Measurements from ENCODE around the gene CNIH2.

CNIH2 gene

DNA sequence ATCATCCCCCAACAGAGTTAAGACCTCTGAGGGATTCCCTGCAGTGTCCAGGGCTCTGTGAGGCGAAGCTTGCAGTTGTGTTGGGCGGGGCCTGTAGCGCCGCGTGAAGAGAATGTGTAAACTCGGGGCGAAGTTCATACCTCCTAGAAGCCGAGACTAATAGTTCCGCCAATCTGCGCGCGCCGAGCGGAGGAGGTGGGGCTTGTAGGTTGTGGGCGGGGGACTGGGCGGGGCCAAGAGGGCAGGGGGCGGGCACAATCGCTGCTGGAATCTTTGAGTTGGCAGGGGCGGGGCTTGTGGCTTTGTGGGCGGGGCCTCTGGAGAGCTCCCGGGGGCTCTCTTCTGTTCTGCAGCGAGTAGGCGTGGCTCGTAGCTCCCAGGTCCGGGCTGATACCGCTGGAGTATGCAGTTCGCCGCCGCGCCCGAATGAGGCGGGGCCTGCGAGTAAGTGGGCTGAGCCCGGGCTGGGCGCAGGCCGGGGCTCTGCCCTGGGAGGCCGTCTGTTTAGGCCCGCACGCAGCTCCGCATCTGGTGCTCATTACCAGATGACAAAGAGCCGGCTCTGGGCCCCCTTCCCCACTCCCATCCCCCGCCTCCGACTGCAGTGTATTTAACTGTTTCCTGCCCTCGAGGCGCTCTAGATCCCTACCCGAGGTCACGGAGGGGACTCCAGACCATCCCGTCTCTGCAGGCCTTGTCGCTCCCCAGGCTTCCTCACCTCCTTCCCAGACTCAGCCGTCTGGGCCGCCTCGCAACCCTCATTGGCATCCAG is 34.8 kb downstream of the CNIH2 start:
- Histone ChIP-seq H3K27ac (ENCODE audit: insufficient read depth in 1 of 2, low read depth in 1 of 2, low read length in 2 of 2, poor library complexity in 1 of 2, severe bottlenecking in 2 of 2) (peak overlapping the region in 1 of 2 experiments; percentile 73), H3K4me1 (ENCODE audit: control extremely low read depth in 1 of 4, control insufficient read depth in 4 of 4, insufficient read depth in 4 of 4, low read length in 3 of 4) (peaks cover 0 to 39% (median 36%) of the 10 kb centered on the region in 4 experiments), H3K27me3 (replicated peaks in 2 of 5; ENCODE audit: control insufficient read depth in 4 of 5, insufficient read depth in 5 of 5, low read length in 4 of 5) (peaks cover 0 to 2% (median 0%) of the 10 kb centered on the region in 5 experiments), H3K36me3 (ENCODE audit: control insufficient read depth in 4 of 4, insufficient read depth in 4 of 4, low read length in 3 of 4) (no peaks in the 10 kb centered on the region), H3K9me3 (ENCODE audit: control extremely low read depth in 1 of 5, control insufficient read depth in 4 of 5, insufficient read depth in 2 of 5, low read depth in 1 of 5, low read length in 4 of 5) (no peaks in the 10 kb centered on the region), H3K4me3 (ENCODE audit: control insufficient read depth in 1 of 7, extremely low read depth in 1 of 7, insufficient read depth in 4 of 7, low read depth in 2 of 7, low read length in 6 of 7) (peak overlapping the region; percentile 45 to 77 (median 70))
- 3% methylated on average over 40 of the region's 52 CpGs for WGBS (ENCODE audit: insufficient coverage)
- ChIA-PET CTCF (interaction anchor here (0.7 to 6.6 kb wide), 14 partner anchors 9 to 77 kb away, joined by 3 to 86 read pairs (median 8); partner anchors contain the start of genes BRMS1, RIN1 and YIF1A), POLR2A (interaction anchor here (0.8 to 1.3 kb wide), 3 partner anchors 9 to 32 kb away, joined by 3 to 4 read pairs (median 3); partner anchors contain the start of gene BRMS1)
- DNase-seq: peak; percentile 97 to 99 (median 99)

DNA sequence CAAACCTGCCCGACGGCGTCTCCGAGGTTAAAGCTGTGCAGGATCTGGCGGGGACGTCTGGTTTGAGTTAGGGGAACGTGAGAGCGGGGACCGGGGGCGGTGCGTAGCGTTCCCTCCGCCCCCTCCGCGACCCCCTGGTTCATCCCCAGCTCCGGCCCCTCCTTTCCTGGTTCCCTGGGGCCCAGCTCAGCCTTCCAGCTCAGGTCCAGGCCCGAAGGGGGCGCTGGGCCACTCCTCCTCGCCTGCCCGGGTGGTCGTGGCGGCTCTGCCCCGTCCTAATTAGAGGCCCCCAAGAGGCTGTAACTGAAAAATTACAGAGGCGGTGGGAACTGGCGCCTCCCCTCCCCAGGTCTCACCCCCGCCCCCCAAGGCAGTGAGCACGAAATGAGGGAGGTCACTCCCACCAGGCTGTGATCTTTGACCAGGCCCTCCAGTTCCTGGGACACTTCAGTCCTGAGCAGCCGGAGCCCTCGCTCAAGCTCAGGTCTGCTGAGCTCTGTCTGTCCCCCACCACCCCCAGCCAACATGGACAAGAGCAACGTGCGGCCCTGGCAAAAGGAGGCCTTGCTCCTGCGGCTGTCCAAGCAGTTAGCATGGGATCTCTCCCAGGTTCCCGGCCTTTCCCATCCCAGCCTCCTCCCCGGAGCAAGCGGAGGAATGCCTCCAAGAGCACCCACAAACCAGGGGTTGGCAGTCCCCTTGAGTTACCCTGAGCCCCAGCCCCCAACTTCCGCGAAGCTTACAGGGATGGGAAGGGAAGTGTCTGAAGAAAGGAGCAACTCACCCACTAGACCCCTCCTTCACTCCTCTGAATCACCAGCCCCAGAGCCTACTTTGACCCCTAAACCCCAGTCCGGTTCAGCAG is 35.6 kb downstream of the CNIH2 start:
- Histone ChIP-seq H3K27ac (ENCODE audit: insufficient read depth in 1 of 2, low read depth in 1 of 2, low read length in 2 of 2, poor library complexity in 1 of 2, severe bottlenecking in 2 of 2) (peak overlapping the region in 1 of 2 experiments; percentile 58), H3K27me3 (replicated peaks in 2 of 5; ENCODE audit: control insufficient read depth in 4 of 5, insufficient read depth in 5 of 5, low read length in 4 of 5) (peaks cover 0 to 2% (median 0%) of the 10 kb centered on the region in 5 experiments), H3K36me3 (ENCODE audit: control insufficient read depth in 4 of 4, insufficient read depth in 4 of 4, low read length in 3 of 4) (no peaks in the 10 kb centered on the region), H3K9me3 (ENCODE audit: control extremely low read depth in 1 of 5, control insufficient read depth in 4 of 5, insufficient read depth in 2 of 5, low read depth in 1 of 5, low read length in 4 of 5) (no peaks in the 10 kb centered on the region), H3K4me1 (ENCODE audit: control extremely low read depth in 1 of 4, control insufficient read depth in 4 of 4, insufficient read depth in 4 of 4, low read length in 3 of 4) (peaks cover 4 to 47% (median 45%) of the 10 kb centered on the region in 4 experiments), H3K4me3 (ENCODE audit: control insufficient read depth in 1 of 7, extremely low read depth in 1 of 7, insufficient read depth in 4 of 7, low read depth in 2 of 7, low read length in 6 of 7) (peak overlapping the region in 5 of 7 experiments; percentile 40 to 61 (median 48))
- ChIA-PET POLR2A (interaction anchor here (1.3 kb wide), 1 partner anchor 8 kb away, joined by 4 read pairs; no protein-coding TSS in a partner anchor), CTCF (interaction anchor here (1.0 to 6.6 kb wide), 11 partner anchors 8 to 73 kb away, joined by 3 to 86 read pairs (median 7); partner anchors contain the start of genes BRMS1, RIN1 and YIF1A)
- DNase-seq: no peak
- WGBS (ENCODE audit: insufficient coverage): 60% methylated on average over 24 of the region's 38 CpGs

DNA sequence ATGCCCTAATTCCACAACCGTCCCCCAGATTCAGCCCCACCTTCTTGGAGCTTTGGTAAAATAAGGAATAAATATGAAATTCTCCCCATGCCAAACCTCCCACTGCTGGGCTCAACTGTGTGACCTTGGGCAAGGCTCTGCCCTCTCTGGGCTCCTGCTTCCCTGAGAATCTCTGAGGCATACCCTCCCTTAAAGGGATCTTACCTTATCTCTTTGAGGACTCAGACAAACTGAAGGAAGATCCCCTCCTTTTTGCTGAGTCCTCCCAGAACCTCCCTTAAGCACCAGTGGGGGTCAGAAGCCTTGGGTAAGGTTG is 36.2 kb downstream of the CNIH2 start:
- no peak overlapping the region for H3K4me3 ChIP-seq (ENCODE audit: control insufficient read depth in 1 of 7, extremely low read depth in 1 of 7, insufficient read depth in 4 of 7, low read depth in 2 of 7, low read length in 6 of 7)

DNA sequence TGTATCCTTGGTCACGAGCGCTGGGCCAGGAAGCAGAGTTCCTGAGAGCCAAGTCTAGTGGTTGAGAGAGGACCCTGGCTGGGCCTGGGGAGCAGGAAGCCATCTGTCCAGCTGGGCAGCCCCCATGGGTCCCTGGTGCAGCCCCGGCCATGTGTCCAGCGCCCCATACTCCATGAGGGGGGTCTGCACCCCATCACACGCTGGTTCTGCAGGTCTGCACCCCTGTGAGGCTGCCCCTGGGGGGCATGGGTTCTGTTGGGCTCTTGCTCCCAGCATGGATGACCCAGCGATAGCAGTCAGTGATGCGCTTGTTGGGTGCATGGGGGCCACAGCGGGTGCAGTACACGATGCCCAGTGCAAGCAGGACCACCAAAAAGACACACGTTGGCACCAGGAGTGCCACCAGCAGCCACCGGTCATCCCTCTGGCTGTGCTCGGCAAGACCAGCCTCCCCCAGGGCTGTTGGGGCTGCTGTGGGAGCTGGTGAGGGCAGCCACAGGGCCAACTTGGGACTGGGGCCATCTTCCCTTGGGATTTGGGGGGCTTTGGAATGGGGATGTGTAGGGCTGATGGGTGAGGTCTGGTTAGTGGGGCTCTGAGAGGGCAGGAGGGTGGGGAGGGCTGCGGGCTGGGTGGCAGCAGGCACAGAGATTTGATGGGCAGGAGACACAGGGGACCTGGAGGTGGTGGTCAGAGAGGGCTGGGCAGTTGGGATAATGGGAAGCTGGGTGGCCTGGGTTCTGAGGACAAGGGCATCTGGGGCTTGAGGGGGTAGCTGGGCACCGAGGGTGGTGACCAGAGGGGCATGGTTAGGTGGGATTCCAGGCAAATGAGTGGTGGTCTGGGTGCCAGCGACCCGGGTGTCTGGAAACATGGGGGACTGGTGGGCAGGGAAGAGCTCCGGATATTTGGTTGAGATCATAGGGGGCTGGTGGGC is 36.9 kb downstream of the CNIH2 start:
- whole genome bisulfite sequencing (ENCODE audit: insufficient coverage): over 99% methylated on average over 17 of the region's 17 CpGs
- Histone ChIP-seq H3K4me1 (ENCODE audit: control extremely low read depth in 1 of 4, control insufficient read depth in 4 of 4, insufficient read depth in 4 of 4, low read length in 3 of 4) (peaks cover 11 to 58% (median 50%) of the 10 kb centered on the region in 4 experiments), H3K4me3 (ENCODE audit: control insufficient read depth in 1 of 7, extremely low read depth in 1 of 7, insufficient read depth in 4 of 7, low read depth in 2 of 7, low read length in 6 of 7) (no peak overlapping the region), H3K36me3 (ENCODE audit: control insufficient read depth in 4 of 4, insufficient read depth in 4 of 4, low read length in 3 of 4) (no peaks in the 10 kb centered on the region), H3K9me3 (ENCODE audit: control extremely low read depth in 1 of 5, control insufficient read depth in 4 of 5, insufficient read depth in 2 of 5, low read depth in 1 of 5, low read length in 4 of 5) (no peaks in the 10 kb centered on the region), H3K27me3 (replicated peaks in 2 of 5; ENCODE audit: control insufficient read depth in 4 of 5, insufficient read depth in 5 of 5, low read length in 4 of 5) (no peaks in the 10 kb centered on the region), H3K27ac (ENCODE audit: insufficient read depth in 1 of 2, low read depth in 1 of 2, low read length in 2 of 2, poor library complexity in 1 of 2, severe bottlenecking in 2 of 2) (no peak overlapping the region)
- ChIA-PET CTCF (interaction anchor here (3.4 to 6.2 kb wide), 3 partner anchors 11 to 27 kb away, joined by 14 to 52 read pairs (median 44); partner anchors contain the start of gene BRMS1), POLR2A (no interaction called here)
- no peak for DNase-seq

More for the DNA sequence above, 36.2 kb downstream of the CNIH2 start:
- WGBS (ENCODE audit: insufficient coverage): no CpG with 5 or more reads among the region's 1 CpG
- H3K27me3 ChIP-seq (replicated peaks in 2 of 5; ENCODE audit: control insufficient read depth in 4 of 5, insufficient read depth in 5 of 5, low read length in 4 of 5): peaks cover 0 to 2% (median 0%) of the 10 kb centered on the region in 5 experiments
- no peak overlapping the region for H3K27ac ChIP-seq (ENCODE audit: insufficient read depth in 1 of 2, low read depth in 1 of 2, low read length in 2 of 2, poor library complexity in 1 of 2, severe bottlenecking in 2 of 2)
- DNase-seq: no peak
- peaks cover 10 to 53% (median 50%) of the 10 kb centered on the region in 4 experiments for H3K4me1 ChIP-seq (ENCODE audit: control extremely low read depth in 1 of 4, control insufficient read depth in 4 of 4, insufficient read depth in 4 of 4, low read length in 3 of 4)
- POLR2A ChIA-PET: no interaction called here
- no peaks in the 10 kb centered on the region for H3K9me3 ChIP-seq (ENCODE audit: control extremely low read depth in 1 of 5, control insufficient read depth in 4 of 5, insufficient read depth in 2 of 5, low read depth in 1 of 5, low read length in 4 of 5)
- CTCF ChIA-PET: interaction anchor here (5.6 to 6.6 kb wide), 3 partner anchors 11 to 28 kb away, joined by 44 to 86 read pairs (median 52); partner anchors contain the start of genes BRMS1 and RIN1
- no peaks in the 10 kb centered on the region for H3K36me3 ChIP-seq (ENCODE audit: control insufficient read depth in 4 of 4, insufficient read depth in 4 of 4, low read length in 3 of 4)

DNA sequence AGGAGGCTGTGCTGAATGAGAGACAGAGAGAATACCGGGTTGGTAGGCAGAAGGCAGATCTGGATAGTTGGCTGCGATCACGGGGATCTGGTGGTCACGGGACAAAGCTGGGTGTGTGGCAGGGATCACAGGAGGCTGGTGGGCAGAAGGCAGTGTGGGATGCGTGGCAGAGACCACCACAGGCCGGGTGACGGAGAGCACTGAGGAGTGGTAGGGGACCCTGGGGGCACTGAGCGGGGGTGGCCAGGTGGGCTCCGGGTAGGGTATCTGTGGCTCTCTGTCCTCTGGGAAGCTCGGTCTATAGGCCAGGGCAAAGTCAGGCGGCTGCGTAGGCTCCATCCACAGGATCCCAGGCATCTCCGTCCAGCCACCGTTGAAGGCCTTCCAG is 37.5 kb downstream of the CNIH2 start:
- POLR2A ChIA-PET: no interaction called here

More for the DNA sequence above, 37.5 kb downstream of the CNIH2 start:
- Histone ChIP-seq H3K4me1 (ENCODE audit: control extremely low read depth in 1 of 4, control insufficient read depth in 4 of 4, insufficient read depth in 4 of 4, low read length in 3 of 4) (peaks cover 11 to 58% (median 50%) of the 10 kb centered on the region in 4 experiments), H3K9me3 (ENCODE audit: control extremely low read depth in 1 of 5, control insufficient read depth in 4 of 5, insufficient read depth in 2 of 5, low read depth in 1 of 5, low read length in 4 of 5) (no peaks in the 10 kb centered on the region), H3K36me3 (ENCODE audit: control insufficient read depth in 4 of 4, insufficient read depth in 4 of 4, low read length in 3 of 4) (no peaks in the 10 kb centered on the region), H3K27me3 (replicated peaks in 2 of 5; ENCODE audit: control insufficient read depth in 4 of 5, insufficient read depth in 5 of 5, low read length in 4 of 5) (no peaks in the 10 kb centered on the region), H3K27ac (ENCODE audit: insufficient read depth in 1 of 2, low read depth in 1 of 2, low read length in 2 of 2, poor library complexity in 1 of 2, severe bottlenecking in 2 of 2) (no peak overlapping the region), H3K4me3 (ENCODE audit: control insufficient read depth in 1 of 7, extremely low read depth in 1 of 7, insufficient read depth in 4 of 7, low read depth in 2 of 7, low read length in 6 of 7) (no peak overlapping the region)
- WGBS (ENCODE audit: insufficient coverage): 94% methylated on average over 14 of the region's 14 CpGs
- CTCF ChIA-PET: interaction anchor here (3.4 kb wide), 1 partner anchor 17 kb away, joined by 14 read pairs; no protein-coding TSS in a partner anchor
- DNase-seq: no peak
